ENCODE measurements around the gene SMARCC2.
A peak's percentile ranks its signal among the peaks of the same experiment; 100 is the strongest.

SMARCC2 gene

DNA sequence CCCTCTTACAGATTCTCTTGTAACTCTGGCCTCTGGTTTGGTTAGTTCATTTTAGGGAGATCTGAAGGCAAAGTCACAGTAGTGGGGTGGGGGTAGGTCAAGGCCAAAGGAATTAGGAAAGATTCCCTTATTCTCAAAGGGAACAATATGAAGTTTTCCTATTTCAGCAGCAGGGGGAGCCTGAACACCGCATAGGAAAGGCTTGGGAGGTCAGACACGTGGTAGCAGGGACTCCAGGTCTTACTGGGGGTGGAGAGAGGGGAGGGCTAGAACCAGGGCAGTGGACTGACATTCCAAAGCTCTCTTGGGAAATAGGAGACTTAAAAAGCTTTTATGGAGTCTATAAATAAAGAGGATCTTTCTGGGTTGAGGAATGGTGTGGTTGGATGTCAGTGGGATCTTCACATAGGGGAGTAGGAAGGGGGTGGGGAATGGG is 69.9 kb downstream of the SMARCC2 start:
- no peak for TF ChIP-seq EP300 (IDR thresholded peaks at IDR 0.05; ENCODE audit: borderline replicate concordance)
- TF ChIP-seq NFIC (IDR thresholded peaks at IDR 0.05): no peak
- TF ChIP-seq CEBPB (IDR thresholded peaks at IDR 0.05): no peak
- no peak for TF ChIP-seq EGR1 (IDR thresholded peaks at IDR 0.05)
- TF ChIP-seq RAD21 (IDR thresholded peaks at IDR 0.05; ENCODE audit: low read depth): peak; percentile 90
- no peak for TF ChIP-seq TCF12 (IDR thresholded peaks at IDR 0.05; ENCODE audit: low read depth)
- TF ChIP-seq, protein P1, sequence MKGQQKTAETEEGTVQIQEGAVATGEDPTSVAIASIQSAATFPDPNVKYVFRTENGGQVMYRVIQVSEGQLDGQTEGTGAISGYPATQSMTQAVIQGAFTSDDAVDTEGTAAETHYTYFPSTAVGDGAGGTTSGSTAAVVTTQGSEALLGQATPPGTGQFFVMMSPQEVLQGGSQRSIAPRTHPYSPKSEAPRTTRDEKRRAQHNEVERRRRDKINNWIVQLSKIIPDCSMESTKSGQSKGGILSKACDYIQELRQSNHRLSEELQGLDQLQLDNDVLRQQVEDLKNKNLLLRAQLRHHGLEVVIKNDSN (IDR thresholded peaks at IDR 0.05): peak; percentile 90
- no peak for TF ChIP-seq ZBTB7A (IDR thresholded peaks at IDR 0.05; ENCODE audit: low read depth)
- 0 out of 2 replicates have a peak, but pooled peaks have one; percentile 13 for TF ChIP-seq TEAD4 (IDR thresholded peaks at IDR 0.05)
- TF ChIP-seq MAX (IDR thresholded peaks at IDR 0.05): peak; percentile 97
- no peak for TF ChIP-seq YY1 (IDR thresholded peaks at IDR 0.05; ENCODE audit: low read depth)
- 0 out of 2 replicates have a peak, but pooled peaks have one; percentile 13 for TF ChIP-seq TAF1 (IDR thresholded peaks at IDR 0.05; ENCODE audit: low read depth)
- TF ChIP-seq CREB1 (IDR thresholded peaks at IDR 0.05; ENCODE audit: low read depth): no peak
- TF ChIP-seq, protein P2, sequence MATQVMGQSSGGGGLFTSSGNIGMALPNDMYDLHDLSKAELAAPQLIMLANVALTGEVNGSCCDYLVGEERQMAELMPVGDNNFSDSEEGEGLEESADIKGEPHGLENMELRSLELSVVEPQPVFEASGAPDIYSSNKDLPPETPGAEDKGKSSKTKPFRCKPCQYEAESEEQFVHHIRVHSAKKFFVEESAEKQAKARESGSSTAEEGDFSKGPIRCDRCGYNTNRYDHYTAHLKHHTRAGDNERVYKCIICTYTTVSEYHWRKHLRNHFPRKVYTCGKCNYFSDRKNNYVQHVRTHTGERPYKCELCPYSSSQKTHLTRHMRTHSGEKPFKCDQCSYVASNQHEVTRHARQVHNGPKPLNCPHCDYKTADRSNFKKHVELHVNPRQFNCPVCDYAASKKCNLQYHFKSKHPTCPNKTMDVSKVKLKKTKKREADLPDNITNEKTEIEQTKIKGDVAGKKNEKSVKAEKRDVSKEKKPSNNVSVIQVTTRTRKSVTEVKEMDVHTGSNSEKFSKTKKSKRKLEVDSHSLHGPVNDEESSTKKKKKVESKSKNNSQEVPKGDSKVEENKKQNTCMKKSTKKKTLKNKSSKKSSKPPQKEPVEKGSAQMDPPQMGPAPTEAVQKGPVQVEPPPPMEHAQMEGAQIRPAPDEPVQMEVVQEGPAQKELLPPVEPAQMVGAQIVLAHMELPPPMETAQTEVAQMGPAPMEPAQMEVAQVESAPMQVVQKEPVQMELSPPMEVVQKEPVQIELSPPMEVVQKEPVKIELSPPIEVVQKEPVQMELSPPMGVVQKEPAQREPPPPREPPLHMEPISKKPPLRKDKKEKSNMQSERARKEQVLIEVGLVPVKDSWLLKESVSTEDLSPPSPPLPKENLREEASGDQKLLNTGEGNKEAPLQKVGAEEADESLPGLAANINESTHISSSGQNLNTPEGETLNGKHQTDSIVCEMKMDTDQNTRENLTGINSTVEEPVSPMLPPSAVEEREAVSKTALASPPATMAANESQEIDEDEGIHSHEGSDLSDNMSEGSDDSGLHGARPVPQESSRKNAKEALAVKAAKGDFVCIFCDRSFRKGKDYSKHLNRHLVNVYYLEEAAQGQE (IDR thresholded peaks at IDR 0.05; ENCODE audit: low read depth): no peak
- no peak for TF ChIP-seq FOXM1 (IDR thresholded peaks at IDR 0.05; ENCODE audit: borderline replicate concordance, low read depth)

- TF ChIP-seq EP300 (IDR thresholded peaks at IDR 0.05; ENCODE audit: borderline replicate concordance): no peak
- no peak for TF ChIP-seq CREB1 (IDR thresholded peaks at IDR 0.05; ENCODE audit: low read depth)
- no peak for TF ChIP-seq TAF1 (IDR thresholded peaks at IDR 0.05; ENCODE audit: low read depth)
- TF ChIP-seq, protein P1 (IDR thresholded peaks at IDR 0.05): no peak
- TF ChIP-seq ZBTB7A (IDR thresholded peaks at IDR 0.05; ENCODE audit: low read depth): no peak; the same call in 1 of the 2 replicates
- no peak for TF ChIP-seq CEBPB (IDR thresholded peaks at IDR 0.05)
- no peak for TF ChIP-seq TEAD4 (IDR thresholded peaks at IDR 0.05)
- TF ChIP-seq MAX (IDR thresholded peaks at IDR 0.05): no peak
- TF ChIP-seq YY1 (IDR thresholded peaks at IDR 0.05; ENCODE audit: low read depth): no peak
- no peak for TF ChIP-seq EGR1 (IDR thresholded peaks at IDR 0.05)
- no peak for TF ChIP-seq RAD21 (IDR thresholded peaks at IDR 0.05; ENCODE audit: low read depth)
- no peak for TF ChIP-seq NFIC (IDR thresholded peaks at IDR 0.05)
Observed at GRCh38 chr12:56118688-56119357, 70.5 kb downstream of the SMARCC2 start.

DNA sequence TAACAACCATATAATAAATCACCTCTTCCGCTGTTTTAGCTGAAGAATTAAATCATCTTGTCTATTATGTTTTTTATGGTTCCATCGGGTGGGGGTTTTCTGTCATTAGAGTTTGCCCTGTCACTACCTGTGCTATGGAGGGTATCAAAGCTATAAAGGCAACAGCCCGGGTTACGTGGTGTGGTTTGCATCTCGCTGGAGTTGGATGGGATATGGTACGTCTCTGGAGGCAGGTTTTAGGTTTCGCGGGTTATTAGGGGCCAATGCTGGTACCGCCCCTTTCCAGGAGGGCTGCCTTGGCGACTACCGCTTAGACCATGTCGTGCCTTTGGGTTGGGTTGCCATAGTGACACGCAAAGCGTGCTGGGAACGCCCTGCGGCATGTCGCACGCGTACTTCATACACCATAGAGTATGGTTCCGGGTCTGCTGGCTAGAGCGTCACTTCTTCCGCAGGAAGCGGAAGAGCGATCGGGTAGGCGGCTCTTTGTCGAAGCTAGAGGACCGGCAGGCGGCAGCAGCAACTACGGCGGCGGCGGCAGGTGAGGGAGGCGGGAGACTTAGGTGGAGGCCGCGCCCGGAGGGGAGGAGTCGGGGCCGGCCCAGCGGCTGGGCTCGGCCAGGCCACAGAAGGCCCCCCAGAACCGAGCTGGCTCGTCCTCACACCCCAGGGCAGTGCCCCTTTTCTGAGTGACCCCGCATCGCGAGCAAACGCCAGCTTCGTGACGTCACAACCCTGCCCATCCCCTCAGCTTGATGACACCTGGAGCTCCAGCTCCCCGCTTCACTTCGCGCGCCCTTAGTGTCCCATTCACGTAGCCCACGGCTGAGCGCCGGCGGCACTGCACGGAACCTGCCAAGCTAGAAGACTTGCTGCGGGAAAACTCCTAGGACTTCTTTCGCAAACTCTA is 71.2 kb downstream of the SMARCC2 start, which contains the start of gene ZC3H10:
ZC3H10 (plus strand) TSS at position 489 of the 910 bp plus-strand sequence. CDS start 2,297 bp downstream, outside the sequence.
- TF ChIP-seq, protein P2 (IDR thresholded peaks at IDR 0.05; ENCODE audit: low read depth): no peak
- TF ChIP-seq RAD21 (IDR thresholded peaks at IDR 0.05; ENCODE audit: low read depth): no peak; the same call in 1 of the 2 replicates
- peak; percentile 91 for TF ChIP-seq TEAD4 (IDR thresholded peaks at IDR 0.05)
- peak; percentile 77 for TF ChIP-seq CREB1 (IDR thresholded peaks at IDR 0.05; ENCODE audit: low read depth)
- peak; percentile 67; the same call in 1 of the 2 replicates for TF ChIP-seq EP300 (IDR thresholded peaks at IDR 0.05; ENCODE audit: borderline replicate concordance)
- peak; percentile 80 for TF ChIP-seq YY1 (IDR thresholded peaks at IDR 0.05; ENCODE audit: low read depth)
- TF ChIP-seq, protein P1 (IDR thresholded peaks at IDR 0.05): peak; percentile 61; the same call in 1 of the 2 replicates
- peak; percentile 70; the same call in 1 of the 2 replicates for TF ChIP-seq NFIC (IDR thresholded peaks at IDR 0.05)
- no peak for TF ChIP-seq FOXM1 (IDR thresholded peaks at IDR 0.05; ENCODE audit: borderline replicate concordance, low read depth)
- TF ChIP-seq TAF1 (IDR thresholded peaks at IDR 0.05; ENCODE audit: low read depth): peak; percentile 86
- peak; percentile 70 for TF ChIP-seq EGR1 (IDR thresholded peaks at IDR 0.05)
- TF ChIP-seq MAX (IDR thresholded peaks at IDR 0.05): peak; percentile 97
- peak; percentile 85 for TF ChIP-seq TCF12 (IDR thresholded peaks at IDR 0.05; ENCODE audit: low read depth)
- TF ChIP-seq CEBPB (IDR thresholded peaks at IDR 0.05): peak; percentile 37; the same call in 1 of the 2 replicates
